SIG-M5 (cell line): ENCODE measurements around the gene PLA2G2C.

ENCODE experiments used
- DNase-seq: peaks from one replicate; lab custom pipeline; 2025; lab: John Stamatoyannopoulos, UW

PLA2G2C gene

DNA sequence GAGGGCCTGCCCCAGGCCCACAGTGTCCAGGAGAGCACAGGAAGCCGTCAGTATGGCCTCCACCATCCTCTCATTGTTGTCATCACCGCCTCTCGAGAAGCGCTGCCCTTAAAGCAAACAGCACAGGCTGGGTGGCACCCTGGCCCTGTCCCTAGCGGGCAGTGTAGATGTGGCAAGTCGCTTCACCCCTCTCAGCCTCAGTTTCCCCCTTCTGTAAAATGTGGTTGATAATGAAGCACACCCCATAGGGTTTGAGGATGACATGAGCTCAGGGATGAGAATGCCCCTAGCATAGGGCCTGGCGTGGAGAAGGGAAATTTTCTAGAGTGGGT is 33.8 kb downstream of the PLA2G2C start:
- no peak for DNase-seq

DNA sequence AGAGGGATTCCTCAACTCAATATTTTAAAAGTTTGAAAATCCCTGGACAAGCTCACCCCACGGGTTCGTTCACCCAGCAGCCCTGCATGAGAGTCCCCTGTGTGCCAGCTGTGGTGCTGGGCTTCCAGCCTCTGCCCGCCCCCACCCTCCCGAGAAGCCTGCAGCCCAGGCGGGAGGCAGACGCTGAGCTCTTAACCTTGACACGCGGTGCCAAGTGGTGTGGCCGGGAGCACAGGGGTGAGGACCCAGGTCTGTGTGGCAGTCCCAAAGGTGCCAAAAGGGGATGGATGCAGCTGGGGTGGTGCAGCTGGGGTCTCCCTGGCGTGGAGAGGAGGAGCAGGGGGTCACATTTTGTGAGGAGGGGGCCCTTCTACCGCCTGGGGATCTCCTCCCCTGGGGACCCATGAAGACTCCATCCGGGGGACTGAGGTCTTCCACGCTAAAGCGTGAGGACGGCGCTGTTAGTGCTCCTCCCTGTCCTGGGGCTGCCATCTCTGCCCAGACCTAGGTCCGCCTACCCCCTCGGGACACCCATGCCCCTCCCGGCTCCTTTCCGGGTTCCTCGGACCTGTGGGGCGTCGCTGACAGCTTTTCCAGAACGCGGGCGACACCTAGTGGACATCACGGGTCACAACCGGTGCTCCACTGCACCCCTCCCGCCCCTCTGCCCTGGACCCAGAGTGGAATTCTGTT is 34.3 kb downstream of the PLA2G2C start:
- DNase-seq = no peak

DNA sequence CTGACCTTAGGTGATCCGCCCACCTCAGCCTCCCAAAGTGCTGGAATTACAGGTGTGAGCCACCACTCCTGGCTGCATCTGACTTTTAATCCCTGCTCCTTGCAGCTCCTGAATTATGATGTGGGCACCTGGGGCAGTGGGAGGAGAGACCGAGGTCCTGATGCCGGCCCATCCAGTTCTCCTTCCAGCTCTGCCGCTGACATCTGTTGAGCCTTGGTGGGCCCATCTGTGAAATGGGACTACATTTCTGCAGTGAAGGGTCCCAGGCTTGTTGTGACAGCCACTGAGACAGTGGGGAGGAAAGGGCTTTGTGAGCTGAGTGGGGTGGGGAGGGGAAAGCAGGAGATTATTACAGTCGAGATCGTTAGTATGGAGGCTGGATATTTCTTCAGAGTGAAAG is 35.3 kb downstream of the PLA2G2C start:
- DNase-seq = no peak

DNA sequence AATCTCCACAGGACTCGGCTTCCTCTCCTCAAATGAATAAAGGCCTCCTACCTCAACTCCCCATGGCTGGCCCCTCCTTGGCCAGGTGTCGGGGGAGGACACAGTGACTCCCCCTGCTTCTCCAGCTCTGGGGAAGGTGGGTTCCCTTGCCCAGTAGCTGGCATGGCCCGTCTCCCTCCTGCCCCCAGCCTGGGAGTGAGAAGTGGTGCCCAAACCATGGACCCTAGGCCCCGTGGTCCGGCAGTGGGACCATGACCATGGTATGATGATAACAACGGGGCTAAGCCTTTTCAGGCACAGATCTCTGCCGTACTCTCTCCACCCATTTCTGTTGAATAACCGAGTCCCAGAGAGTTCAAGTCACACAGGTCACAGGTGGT is 36.0 kb downstream of the PLA2G2C start:
- no peak for DNase-seq

DNA sequence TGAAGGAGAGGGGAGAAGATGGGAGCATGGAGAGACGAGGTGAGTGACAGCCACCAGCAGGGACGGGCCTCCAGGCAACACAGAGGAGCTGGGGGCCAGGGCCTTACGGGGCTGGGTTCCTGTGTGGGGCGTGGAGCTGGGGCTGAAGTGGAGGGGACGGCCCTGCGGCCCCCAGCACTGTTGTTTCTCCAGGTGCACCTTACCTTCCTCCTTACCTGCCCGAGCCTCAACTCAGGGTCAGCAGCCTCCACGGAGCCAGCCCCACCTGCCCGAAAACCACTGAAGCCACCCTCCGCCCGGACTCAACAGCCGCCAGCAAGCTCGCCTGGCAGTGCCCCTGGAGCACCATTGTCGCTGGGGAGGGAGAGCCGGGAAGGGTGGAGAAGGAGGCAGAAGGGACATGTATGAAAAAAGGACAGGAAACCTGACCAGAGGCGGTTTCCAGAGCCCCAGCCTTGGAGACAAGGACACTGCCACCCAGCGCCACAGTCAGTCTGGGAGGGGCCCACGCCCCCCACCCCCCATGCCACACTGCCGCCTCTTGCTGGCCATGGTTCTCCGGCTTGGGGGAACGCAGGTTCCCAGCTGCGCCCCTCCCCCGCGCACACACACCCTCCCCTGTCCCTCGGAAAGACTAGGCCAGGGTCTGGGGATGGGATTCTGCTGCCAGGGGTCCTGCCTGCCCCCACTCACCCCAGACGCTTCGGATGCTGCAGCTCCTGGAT is 36.6 kb downstream of the PLA2G2C start:
- no peak for DNase-seq

DNA sequence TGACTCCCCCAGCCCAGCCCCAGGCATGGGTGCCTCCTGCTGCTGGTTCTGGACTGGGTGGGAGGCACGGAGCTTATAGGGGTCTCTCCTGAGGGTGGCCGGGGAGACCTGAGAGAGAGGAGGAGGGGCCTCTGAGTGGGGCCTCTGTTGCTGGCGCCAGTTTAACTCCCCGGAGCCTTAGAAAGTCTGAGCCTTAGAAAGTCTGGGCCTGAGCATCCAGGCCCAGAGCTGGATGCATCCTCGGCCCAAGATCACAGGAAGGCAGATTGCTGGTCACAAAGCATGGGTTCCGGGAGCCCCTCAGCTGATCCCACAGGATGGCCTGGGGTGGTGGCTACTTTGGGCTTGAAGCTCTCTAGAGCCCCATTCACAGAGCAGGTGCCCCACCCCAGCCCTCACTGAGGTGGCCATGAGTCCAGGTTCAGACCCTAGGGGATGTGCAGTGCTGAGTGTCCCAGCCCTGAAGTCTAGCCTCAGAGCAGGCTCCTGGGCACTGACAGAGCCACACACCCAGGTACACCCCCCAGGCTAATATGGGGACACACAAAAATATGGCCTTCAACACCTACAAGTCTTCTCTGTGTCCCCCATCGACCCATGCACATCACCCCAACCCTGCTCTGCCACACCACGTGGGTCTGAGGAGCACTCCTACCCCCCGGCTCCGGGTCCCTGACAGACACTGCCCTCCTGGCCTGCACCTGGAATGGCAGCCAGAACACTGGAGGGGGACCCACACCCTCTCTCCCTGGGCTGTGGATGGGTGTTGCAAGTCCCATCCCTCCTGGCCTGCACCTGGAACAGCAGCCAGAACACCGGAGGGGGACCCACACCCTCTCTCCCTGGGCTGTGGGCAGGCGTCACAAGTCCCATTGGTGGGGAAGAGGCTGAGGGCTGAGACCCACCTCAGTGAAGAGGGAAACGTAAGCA is 37.5 kb downstream of the PLA2G2C start:
- no peak for DNase-seq

DNA sequence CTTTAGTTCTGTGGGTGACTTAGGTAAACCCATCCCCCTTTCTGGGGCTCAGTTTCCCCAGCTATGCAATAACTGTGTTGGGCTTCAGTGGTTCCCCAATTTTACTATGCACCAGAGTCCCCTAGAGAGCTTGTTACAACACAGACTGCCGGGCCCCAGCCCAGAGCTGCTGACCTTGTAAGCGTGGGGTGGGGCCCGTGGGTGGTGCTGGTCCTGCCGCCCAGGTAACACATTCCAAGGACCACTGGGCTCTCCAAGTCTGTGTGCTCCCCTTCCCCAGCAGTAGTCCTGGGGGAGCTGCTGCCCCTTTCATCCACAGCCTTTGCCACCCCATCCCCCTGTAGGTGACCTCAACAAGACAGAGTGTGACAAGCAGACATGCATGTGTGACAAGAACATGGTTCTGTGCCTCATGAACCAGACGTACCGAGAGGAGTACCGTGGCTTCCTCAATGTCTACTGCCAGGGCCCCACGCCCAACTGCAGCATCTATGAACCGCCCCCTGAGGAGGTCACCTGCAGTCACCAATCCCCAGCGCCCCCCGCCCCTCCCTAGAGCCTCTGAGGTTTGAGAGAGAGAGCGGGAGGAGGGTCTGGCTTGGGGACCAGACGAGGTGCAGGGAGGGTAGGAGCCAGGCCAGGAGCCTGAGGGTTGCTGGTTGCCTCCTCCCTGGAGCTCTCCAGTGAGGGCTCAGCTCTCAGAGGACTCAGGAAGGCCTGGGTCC is 38.3 kb downstream of the PLA2G2C start:
- no peak for DNase-seq

DNA sequence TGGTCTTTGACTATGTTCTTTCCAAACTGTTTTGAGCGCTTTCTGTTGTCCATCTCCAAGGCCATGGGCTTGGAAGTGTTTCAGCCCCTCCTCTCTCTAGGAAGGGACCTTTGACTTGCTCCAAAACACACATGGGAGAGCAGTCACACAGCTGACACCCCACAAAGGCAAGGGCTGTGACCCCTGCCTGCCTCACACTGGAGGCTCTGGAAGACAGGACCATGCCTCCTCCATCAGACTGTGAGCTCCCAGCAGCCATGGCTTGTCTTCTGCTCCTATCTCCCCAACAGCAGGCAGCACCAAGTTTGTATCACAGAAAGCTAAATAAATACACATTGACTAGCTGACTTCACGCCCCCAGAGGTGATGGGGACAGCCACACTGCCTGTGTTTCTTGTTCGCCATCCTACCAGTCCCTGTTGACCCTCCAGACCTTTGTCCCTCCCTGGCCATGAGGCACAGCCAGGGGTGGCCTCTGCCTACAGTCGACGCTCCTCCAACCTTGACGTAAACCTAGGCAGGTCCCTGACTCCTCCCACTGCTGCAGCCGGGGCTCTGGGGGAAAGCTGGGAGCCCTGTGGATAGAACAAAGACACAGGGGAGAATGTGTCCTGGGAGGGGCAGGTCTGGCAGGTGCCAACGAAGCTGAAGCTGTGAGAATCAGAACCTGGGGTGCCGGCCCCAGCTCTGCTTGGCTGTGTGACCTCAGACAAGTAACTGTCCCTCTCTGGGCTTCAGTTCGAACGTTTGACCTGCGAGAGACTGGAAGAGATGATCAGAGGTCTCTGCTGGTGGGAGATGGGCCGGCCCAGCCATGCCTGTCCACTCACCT is 42.4 kb downstream of the PLA2G2C start:
- DNase-seq = no peak

DNA sequence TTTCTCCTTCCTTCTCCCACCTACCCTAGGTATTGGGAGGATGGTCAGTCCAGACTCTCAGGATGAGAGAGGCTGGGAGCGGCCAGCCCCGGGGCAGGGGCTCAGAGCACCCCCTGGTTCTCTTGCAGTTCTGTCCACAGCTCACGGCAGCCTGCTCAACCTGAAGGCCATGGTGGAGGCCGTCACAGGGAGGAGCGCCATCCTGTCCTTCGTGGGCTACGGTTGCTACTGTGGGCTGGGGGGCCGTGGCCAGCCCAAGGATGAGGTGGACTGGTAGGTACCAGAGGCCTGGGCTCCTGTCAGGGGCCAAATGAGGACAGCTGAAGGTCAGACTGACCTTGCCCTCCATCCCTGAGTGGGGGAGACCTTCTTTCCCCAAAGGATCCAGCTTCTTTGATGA is 43.0 kb downstream of the PLA2G2C start:
- DNase-seq = no peak

DNA sequence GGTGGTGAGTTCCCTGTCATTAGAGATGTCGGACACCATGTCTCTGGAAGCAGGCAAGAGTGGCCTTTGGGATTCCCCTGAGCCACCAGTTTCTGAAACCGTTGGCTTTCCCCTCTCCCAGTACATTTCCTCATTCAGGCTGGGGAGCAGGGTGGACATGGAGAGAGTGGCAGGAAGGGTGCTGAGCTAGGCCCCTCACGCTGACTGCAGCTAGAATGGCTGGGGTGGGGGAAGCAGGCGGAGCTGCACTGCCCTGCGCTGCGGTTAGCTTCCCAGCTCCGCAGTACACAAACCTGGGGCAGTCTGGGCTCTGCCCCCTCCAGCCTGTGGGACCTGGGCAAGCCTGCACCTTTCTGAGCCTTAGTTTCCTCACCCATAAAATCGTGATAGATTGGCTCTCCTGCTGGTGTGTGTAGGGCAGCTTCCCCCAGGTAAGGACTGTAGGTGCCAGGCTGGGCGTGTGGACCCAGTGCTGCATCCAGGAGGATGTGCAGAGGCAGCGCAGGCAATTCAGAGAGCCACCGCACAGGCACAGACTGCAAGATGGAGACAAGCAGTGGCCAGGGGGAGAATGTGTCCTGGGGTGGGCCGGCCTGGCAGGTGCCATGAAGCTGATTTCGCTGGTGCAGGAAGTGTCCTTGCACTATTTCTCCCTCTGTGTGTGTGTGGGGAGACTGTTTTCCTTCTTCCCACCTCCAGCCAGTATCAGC is 44.2 kb downstream of the PLA2G2C start:
- DNase-seq = no peak

DNA sequence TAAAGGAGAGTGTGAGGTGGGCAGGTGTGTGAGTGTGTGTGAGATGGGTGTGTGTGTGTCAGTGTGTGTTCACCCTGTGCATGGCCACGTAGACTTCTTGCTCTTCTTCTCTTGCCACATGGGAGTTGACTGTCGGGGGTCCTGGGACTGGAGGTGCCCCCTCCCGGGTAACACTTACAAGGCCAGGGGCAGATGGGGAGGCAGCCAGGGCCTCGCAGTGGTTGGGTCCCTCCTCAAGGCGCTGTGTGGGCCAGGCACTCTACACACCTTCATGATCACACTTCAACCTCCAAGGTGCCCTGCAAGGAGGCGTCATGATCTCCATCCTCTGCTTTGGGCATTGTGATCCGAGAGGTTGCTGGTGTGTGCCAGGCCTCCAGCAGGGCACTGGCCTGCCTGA is 44.9 kb downstream of the PLA2G2C start:
- DNase-seq = no peak

DNA sequence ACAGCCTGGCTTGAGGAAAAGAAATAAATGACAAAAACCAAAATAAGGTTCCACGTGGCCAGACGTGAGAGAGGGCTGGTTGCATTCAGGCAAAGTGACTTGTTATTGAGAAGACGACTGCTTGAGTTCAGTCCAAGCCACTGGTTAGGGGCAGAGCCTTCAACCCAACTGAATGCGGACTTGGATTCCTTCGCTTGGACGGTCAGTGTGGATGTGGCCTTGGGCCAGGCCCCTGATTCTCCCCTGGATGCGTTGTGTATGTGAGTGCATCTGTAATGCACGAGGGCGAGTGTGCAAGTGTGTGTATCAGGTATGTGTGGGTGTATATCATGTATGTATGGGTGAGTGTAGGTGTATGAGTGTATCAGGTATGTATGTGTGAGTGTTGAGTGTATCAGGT is 45.3 kb downstream of the PLA2G2C start:
- DNase-seq = no peak

DNA sequence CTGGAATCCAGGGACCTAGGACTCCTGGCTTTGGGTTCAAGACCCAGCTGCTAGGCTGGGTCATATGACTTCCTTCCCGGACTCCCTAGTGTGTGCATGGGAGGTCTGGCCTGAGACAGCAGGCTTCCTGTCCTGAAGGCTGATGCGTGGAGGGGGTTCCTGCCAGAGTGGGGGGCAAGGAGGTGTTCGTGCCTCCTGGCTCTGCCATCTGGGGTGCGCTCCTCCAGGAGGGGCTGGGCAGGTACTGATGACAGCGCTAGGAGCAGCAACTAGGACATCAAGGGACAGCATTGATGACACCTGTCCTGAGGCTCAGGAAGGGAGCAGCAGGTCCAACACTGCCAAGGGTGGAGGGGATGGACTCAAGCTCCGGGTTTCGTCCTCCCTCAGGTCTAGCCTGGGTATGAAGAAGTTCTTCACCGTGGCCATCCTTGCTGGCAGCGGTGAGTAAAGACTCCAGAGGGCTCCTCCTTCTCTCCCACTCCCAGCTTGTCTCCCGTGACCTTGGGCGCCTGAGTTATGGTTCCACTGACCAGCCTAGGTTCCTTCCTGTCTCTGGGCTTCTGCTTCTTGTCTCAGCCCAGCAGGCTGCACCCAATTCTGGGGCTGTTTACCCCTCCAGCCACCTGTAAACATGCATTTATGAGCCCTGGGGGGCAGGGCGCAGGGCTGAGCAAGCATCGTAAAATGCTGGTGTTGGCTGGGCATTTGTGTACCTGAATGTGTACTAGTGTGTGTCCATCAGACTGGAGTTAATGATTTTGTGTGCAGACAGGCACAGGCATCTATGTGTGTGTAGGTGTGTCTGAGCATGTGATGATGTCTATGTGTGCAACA is 46.3 kb downstream of the PLA2G2C start:
- DNase-seq = no peak

DNA sequence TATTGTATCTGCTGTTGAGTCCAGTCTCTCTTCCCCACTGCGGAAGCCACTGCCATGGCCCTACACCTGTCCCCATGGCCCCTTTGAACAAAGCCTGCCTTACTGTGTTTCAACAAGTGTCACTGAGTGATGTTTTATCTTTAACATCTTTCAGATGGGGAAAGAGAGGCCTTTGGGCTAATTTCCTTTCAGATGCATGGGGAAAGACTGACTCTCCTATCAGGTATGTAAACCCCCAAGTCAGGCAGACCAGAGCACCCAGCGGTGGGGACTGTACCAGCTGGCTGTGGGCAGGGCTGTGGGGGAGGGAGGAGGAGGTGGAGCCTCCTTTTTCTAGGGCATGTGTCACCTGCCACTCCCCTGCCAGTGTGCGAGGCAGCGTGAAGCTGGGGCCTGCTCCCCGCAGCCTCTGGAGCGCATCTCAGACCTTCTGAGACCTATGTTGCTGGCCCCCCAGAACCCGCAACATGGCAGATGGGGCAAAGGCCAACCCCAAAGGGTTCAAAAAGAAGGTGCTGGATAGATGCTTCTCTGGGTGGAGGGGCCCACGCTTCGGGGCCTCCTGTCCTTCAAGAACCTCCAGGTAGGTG is 47.3 kb downstream of the PLA2G2C start, which contains the start of gene PLA2G2F:
PLA2G2F (plus strand) TSS at position 363 of the 590 bp plus-strand sequence; CDS start at position 468, 105 bp downstream.
- DNase-seq = no peak

DNA sequence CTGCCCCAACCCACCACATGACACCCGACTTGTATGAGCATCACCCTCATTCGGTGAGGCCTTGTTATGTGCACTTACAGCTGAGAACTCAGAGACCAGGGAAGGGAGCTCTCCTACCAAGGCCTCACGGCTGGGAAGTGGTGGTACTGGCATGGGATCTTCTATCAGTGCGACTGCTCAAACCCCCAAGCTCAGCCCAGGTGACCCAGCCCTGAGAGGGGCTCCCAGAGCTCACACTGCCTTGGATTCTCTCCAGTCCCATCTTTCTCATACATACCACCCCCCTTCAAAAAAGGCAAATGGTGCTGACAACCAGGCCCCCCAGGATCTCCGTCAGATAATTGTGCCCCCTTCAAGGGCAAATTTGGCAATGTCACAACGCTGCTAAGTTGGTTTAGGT is 48.0 kb downstream of the PLA2G2C start:
- no peak for DNase-seq

DNA sequence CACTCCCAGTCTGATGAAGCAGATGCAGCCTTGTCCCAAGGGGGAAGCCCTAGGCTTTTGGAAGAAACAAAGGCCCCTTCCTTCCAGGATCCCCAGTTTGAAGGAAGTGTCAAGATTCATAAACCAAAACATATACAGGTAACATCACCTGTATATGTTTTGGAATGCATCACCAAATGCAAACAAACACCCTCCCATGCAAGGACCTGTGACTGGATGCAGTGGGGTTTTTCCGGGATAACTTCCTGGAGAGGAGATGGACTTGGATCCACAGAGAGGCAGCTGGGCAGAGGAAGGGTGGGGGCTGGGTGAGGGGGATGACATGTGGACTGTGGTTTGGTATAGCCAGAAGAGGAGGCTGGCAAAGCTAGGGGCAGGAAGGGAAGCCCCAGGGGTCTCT is 48.7 kb downstream of the PLA2G2C start:
- no peak for DNase-seq

DNA sequence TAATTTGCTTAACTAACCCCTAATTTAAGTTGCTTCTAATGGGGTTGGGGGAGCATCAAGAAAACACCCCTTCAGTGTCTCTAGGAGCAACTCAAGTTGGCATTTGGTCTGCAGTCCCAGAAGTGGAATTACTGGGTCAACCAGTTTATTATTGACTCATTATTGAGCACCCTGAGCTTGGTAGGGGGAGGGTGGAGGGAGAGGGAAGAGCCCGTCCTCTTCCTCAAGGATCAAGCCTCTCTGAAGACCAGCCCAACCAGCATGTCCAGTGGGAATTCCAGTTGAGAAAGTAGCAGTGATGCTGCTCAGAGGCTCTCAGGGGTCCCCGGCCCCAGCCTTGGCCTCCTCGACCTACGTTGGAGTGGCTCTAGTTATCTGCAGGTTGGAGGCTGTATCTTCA is 49.3 kb downstream of the PLA2G2C start:
- no peak for DNase-seq

DNA sequence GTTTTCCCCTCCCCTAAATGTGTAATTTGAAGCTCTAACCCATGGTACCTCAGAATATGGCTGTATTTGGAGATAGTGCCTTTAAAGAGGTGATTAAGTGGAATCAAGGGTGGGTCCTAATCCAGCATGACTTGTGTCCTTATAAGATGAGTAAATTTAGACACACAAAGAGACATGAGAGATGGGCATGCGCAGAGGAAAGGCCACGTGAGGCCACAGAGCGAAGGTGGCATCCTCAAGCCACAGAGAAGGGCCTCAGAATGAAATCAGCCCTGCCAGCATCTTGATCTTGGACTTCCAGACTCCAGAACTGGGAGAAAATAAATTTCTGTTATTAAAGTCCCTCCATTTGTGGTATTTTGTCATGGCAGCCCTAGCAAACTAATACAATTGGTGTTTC is 50.1 kb downstream of the PLA2G2C start:
- no peak for DNase-seq

DNA sequence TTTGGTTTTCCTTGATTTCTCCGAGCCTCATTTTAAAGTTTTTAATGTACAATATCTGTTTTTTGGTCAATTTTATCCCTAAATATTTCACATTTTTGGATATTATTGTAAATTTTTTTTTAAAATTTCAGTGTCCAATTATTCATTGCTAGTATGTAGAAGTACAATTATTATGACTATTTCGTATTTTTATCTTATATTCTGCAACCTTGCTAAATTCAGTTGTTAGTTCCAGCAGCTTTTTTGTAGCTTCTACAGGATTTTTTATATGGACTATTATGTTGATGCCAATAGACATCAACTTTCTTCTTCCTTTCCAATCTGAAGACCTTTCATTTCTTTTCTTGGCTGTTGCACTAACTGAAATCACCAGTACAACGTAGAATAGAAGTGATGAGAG is 51.3 kb downstream of the PLA2G2C start:
- DNase-seq = no peak
